HG02938 (cell line): ENCODE results near the gene CYP1B1.

Experiments used
- ATAC-seq: cut with Tn5 transposase; IDR thresholded peaks from one replicate; pipeline ENCODE4 v1.9.1; 2021; ENCODE audit warnings: mild to moderate bottlenecking, moderate library complexity; ENCODE audit not compliant: unreplicated experiment

Gene CYP1B1

DNA sequence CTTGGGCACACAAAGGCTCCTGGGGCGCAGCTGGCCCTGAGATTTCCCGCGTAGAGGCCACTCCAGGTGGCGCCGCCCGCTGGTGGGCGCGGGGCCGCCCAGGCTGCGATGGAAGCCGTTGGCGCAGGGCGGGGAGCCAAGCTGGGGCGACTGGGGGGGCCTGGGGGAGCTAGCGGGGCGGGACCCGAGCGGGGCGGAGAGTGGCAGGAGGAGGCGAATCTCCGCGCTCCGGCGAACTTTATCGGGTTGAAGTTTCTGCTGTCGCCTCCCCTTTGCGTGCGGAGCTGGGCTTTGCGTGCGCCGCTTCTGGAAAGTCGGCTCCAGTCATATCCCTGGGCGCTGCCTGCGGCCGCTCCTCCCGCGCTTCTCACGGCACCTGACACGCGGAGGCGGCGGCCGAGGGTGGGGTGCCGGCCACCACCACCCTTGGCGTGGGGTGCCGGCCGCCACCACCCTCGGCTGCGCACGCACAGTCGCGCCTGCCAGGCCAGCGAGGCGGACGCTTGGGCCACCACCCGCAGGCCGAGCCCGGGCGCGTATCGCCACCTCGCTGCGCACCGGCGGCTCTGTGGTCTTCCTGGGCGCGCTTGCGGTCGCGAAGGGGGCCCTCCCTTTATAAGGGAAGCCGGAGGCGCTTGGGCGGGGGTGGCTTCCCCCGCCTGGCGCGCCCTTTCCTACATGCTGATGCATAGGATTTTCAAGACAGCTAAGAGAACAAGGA, 919 bp upstream of the CYP1B1 start:
- peak; percentile 56 for ATAC-seq

DNA sequence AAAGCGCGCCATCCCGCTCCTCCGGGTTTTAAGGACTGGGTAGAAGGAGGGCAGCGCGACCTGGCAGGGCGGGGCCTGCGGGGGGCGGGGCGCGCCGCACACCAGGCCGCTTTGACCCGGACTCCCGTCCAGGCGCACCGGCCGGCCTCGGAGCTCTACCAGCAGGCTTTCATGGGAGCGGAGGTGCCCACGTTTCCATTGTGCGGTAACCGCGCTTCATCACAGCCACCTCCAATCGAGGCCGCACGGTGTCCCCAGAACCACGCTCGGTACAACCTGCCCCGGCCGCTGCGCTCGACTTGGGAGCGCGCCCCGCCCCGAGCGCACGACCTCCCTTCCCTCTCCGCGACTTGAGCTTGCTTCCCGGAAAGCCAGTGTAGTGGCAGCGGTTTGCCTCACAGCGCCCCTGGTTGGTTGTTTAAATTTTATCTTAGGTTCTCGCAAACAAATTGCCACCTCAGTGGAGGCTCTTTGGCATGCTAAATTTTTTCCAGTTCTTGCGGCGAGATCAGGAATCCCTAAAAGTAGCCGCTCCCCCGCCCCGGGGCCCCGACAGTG, 280 bp upstream of the CYP1B1 start:
- peak; percentile 45 for ATAC-seq

DNA sequence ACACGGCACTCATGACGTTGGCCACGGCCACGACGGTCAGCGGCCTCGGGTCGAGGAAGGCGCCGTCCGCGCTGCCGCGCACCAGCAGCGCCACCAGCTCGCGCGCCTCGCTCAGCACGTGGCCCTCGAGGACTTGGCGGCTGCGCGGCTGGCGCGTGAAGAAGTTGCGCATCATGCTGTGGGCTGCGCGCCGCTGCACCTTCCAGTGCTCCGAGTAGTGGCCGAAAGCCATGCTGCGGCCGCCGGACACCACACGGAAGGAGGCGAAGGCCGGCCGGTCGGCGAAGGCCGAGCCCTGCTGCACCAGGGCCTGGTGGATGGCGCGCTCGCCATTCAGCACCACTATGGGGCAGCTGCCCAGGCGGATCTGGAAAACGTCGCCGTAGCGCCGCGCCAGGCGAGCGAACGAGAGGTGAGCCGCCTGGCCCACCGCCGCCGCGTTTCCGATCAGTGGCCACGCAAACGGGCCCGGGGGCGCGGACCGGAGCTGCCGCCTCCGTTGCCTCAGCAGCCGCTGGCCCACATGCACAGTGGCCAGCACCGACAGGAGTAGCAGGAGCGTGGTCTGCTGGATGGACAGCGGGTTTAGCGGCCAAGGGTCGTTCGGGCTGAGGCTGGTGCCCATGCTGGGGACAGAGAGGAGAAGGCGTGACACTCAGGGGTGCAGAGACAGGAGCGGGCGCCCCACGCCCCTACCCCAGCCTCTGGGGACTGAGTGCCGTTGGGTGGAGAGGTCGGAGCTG, 1.0 kb downstream of the CYP1B1 start:
- no peak for ATAC-seq

DNA sequence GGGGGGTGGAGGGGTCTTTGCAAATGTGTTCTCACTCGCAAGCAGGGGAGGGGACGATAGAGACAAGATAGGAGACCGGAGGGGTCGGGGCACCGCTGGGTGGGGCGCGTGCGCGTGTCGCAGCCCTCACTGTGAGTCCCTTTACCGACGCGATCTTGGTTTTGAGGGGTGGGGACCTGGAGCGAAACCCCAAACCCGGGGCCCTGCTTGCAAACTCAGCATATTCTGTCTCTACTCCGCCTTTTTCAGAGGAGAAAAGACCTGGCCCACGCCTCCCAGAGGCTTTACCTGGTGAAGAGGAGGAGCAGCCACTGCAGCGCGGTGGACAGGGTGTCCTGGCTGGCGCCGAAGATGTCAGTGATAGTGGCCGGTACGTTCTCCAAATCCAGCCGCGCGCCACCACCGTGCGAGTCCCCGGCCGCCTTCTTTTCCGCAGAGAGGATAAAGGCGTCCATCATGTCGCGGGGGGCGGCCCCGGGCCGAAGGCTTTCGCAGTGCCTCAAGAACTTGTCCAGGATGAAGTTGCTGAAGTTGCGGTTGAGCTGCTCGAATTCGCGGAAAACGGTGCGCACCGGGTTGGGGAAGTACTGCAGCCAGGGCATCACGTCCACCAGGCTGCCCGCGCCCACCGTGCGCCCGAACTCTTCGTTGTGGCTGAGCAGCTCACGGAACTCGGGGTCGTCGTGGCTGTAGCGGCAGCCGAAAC, 1.7 kb downstream of the CYP1B1 start:
- ATAC-seq = no peak

DNA sequence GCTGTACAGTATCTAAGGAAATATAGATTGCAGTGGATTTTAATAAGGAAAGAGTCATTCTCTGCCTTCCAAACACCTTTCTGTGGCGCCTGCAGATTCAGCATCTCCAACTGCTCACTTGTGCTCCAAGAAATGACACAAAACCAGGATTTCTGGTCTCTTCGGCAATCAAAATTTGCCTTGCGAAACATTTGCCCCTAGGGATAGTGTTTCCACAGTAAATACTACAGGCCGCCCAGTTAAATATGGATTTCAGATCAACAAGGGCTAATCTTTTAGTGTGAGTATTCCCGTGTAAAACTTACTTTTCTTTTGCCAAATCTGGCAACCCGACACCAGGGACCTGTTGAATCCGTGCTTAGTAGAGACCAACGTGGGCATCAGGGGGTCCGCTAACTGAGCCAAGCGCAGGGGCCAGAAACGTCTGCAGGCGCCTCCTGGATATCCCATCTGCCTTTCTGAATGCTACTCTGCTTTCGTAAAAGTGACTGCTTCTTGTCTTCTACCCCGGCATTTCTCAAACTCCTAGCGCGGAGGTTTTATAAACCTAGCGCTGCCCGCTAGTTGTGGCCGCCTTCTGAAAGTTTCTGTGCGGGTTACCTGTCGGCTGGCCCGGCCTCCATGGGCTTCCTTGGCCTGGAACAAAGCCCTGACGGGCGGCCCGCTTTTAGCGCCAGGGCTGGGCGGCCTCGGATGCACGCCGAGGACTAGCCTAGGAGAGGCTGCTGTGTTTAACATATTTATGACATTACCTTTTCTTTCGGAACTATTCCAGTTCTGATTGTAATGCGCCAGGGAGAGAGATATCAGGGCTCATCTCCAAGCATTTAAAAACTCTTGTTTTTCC, 2.5 kb downstream of the CYP1B1 start:
- ATAC-seq = no peak

DNA sequence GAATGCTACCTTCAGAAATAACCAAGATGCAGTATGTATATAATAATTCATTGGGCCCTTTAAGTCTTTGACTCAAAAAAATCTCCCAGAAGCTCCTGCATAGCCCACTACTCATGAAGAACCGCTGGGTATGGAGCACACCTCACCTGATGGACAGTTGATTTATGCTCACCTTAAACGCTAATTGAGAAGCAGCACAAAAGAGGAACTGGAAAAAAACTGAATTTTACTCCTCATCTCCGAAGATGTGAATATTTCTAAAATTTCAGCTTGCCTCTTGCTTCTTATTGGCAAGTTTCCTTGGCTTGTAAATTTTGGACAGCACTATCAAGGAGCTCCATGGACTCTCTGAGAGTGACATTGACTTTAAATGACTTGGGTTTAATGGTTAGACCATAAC, 5.5 kb downstream of the CYP1B1 start:
- no peak for ATAC-seq

DNA sequence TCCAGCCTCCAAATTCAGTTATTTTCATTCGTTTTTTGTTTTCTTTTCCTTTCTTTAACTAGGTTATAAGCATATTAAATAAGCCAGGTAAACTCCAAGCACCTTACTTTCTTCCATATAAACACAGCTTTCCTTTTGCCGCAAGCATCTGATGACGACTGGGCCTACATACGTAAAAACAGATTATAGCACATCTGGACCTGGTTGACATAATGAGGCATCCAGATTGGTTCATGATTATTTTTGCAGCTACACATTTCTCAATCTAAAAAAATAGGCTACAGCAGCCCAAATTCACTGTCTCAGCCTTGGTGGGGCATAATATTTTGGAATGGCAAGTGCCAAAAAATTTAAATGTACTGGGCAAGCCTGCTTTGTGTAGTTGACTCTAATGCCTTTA, 7.7 kb downstream of the CYP1B1 start:
- ATAC-seq = no peak

DNA sequence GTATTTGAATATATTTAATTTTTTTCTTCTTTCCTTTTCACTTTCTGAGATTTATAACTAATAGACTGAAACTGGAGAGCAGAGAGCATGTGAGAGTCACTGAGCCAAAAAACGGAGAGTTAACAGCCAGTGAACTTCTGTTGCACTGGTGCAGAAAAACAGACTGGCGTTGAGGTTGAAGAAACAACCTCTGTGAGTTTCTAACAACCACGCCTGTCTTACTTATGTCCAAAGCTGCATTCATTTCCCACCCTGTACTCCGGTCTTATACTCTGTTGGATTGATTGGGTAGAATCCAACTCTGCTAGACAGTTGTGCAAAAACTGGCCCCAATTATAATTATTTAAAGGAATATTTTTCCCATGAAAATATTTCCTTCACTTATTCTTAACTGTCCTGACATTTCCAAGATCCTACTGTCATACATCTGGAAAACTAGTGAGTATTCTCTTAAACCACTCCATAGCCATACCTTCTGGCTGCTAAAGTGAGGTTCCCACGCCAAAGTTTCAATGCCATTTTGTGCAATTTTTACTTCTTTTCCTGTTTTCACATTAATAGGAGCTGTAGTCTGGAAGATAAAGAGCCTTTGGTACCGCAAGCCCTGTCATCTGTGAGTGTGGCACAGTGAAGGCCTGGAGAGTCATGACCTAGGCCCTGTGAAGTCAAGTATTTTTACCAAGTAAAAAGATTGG, 9.4 kb downstream of the CYP1B1 start:
- no peak for ATAC-seq

DNA sequence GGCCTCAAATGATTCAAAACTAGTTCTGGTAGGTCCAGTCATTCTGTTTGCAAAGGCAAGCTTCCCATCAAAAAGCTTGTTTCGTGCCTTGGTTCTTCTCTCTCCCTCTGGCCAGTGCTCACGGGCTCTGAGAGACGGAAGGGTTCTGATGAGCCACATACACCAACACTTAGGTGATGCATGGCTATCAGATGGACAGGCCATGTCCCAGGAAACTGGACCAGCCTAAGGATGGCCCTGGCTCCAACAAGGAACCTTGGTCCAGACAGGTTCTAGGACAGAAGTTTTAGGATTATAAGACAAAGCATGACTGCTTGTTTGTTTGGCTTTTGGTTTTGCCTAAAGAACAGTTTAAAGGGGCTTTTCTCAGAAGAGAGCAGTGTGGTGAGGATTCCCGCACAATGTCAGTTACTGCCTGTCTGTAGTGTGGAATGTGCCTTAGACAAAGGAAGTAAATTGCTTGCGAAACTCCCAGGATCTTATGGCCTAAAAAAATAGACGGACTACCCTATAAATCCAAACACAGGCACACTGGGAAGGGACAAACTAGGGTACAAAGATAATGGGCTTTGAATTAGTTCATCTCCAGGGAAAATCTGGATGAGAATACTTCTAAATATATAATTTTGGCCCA, 10.3 kb downstream of the CYP1B1 start:
- ATAC-seq = no peak

DNA sequence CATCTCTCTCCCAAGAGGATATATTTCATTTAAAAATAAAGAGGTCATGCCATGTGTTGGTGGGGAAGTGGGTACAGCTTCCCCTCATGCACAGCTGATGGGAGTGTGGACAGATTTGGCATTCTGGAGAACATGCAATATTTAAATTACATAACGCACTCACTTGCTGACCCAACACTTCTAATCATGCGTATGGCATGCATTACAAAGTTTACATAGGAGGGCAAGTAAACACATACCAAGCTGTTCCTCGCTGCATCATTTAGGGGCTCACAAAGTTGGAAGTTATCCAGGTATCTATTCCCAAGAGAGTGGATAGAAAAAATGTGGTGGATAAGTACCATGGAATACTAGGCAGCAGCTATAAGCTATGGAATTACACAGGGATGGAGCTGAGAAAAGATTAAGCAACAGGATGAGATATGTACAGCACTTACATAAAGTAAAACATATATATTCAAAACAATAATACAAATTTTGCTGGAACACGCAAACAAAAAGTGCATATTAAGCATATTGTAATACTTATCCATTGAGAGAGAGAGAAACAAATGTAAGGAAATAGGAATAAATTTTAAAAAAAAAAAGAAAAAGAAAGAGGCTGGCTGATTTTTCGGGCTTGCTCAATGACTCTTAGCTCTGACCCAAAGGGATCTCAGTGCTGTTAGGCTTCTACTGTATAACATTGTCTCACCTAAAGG, 11.0 kb downstream of the CYP1B1 start:
- no peak for ATAC-seq

DNA sequence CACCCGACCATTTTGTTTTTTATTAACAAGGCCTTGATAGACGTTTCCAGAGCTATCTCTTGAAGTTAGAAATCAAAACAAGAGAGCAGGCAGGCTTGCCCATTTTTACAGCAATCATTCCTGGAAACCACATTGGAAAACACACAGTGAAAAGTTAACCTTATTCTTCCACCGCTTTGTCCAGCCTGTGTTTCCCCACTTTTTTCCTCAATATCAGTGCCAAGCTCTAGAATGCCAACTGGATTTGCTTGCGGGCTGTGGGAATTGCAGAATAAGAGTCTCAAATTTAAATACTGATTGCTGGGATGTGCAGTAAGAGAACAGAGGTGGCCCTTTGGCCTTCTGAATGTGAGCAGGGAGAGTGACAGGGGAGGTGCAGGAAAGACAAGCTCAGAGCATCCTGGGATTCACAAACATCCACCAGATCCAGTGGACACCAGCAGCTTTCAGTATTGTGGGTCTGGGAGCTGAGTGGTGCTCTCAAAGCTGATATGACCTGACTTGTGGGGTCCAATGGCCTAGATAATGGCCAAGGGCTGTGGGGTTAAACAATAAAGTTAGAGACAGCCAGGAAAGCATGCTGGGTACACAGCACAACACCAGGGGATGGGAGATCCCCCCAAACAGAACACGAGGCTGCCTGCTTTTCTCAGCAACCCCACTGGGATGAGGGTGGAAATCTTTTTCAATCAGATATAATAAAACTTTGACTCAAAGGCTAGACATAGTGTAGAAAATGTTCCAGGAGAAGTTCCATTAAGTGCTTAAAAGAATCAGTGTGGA, 15.5 kb downstream of the CYP1B1 start:
- ATAC-seq = no peak

DNA sequence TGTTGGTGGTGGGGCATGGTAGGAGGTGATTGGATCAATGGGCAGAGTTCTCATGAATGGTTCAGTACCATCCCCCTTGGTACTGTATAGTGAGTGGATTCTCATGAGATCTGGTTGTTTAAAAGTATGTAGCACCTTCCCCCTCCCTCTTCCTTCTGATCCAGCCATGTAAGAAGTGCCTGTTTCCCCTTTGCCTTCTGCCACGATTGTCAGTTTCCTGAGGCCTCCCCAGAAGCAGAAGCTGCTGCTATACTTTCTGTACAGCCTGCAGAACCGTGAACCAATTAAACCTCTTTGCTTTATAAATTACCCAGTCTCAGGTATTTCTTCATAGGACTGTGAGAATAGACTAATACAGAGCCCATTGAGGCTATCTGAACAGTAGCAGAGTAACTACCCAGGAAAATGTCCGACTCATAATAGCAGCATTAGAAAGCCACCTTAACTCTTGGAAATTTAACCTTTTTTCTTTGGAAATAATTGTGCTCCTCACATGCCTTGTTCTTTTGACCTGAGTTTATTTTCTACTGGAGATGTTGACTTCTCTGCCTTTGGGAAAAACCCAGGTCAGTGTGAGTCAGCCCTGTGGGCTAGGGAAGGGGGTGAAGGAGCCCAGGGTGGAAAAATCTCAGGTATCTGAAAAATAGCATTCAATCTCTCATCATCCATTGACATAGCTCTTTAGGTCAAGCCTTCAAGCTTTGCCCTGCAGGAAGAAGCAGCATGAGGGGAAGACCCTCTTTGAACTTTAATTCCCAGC, 18.1 kb downstream of the CYP1B1 start:
- no peak for ATAC-seq

DNA sequence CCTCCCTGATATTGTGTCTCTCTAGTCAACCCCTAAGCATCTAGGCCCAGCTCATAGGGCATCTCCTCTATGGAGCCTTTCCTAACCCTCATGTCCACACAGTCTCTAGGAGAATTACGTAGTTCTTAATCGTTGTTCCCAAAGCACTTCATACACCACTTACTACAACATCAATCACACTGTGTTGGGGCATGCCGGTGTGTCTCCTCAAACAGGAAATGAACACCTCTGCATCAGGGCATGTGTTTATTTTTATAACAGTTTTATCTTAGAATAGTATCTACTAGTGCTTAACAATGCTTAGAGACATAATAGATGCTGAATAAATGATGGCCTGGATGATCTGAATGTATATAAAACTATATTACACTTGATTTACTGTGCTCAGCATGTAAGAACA, 19.7 kb downstream of the CYP1B1 start:
- ATAC-seq = no peak

DNA sequence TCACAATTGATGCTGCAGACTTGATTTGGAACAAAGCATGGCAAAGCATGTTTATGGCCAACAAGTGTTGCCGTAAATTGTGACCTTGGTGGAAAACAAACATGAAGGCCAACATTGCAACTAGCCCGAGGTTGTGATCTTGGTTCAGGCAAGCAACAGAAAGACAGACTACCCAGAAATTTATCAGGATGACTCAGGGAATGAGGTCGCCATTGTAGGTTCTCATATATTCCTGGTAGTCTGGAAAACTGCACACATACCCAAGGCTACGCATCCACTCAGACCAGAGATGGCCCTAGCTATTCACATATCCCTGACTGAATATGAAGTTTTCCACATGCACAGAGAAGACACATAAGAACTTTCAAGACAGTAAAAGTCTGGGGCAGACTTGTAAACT, 30.1 kb downstream of the CYP1B1 start:
- ATAC-seq = no peak

DNA sequence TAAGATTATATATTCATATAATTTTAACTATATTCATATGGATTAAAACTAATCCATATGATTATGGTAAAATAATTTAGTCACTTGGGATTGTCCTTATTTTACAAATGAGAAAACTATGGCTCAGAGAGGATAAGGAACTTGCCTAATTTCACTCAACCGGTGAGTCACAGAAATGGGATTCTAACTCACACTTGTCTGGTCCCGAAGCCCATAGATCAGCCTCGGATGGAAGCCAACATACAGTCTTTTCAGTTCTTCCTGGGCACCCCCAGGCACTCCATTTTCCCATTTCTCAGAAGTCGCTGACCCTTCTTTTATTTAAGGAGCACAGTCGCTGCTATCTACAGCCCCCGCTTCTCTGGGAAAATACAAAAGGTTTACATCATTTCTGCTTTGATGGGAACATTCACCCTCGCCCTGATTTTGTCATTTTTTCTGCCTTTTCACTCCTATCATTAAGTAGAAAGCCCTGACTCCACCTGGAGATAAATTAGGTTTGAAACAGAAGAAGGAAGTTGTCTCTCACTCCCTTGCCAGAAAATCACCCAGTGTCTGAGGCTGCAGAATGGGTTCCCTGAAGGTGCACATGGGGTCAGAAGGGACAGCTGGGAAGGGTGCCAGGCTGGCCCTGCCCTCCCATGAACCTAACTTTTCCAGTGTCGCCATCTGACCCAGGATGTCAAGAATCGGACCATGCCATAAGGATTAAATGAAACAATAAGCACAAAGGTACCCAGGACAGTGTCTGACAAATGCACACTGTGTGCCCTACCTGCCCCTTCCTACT, 36.6 kb downstream of the CYP1B1 start:
- no peak for ATAC-seq

DNA sequence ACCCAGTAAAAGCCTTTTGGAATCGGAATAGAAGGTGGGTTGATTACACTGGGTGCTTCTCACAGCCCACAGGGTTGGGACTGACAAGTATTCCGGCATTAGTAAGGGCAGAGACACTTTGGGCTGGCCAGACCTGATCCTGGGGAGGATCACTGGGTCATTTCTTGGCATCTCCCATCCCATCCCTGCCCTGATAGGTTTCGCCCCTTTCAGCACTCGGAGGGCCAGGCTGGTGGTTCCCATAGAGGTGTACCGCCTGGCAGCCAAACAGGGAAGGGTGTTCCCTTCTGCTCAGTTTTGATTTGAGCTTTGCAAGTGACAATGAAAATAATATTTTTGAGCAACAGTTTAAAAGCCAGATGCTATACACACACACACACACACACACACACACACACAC, 37.3 kb downstream of the CYP1B1 start:
- no peak for ATAC-seq
